NCI-H2171 (cell line): Measurements from ENCODE around the gene RMI2.

Experiments used
- DNase-seq: peaks from one replicate; lab custom pipeline; 2025; lab: John Stamatoyannopoulos, UW

The RMI2 gene

DNA sequence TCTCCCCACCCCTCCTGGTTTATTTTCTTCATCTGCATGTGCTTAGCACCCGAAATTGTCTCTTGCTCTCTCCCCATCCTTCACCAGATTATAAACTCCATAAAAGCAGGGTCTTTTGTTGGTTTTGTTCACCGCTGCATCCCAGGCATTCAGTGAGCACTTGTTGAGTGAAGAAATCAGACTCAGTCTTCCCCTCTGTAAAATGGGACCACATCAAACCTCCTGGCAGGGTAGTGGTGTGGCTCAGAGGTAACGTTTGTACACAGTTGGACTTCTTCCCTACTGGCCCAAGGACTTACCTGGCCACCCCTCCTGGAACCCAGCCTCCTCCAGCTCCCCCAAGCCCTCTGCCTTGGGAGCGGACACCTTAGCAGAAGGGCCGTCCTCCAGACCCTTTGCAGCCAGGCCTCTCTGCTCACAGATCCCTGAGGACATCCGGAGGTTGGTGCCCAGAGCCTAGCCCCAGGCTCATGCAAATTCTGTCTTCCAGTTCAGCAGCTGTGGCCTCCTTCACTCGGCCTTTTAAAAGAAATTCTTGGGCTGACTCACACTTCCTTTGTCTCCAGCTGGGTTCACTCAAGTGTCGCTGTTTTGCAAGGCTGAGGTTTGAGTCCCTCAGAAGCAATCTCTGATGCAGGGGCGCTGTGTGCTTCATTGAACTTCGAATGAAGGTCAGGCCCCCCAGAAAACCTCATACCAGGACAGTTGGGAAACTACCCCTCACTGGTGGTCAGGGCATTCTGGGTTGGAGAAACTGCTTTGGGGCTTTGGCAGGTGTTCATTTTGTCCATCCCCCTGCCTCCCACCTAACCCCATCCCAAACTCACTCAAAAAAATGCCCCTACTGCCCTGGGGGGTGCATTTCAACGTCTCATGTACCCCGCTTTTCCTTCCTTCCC, 16.8 kb upstream of the RMI2 start:
- no peak for DNase-seq

DNA sequence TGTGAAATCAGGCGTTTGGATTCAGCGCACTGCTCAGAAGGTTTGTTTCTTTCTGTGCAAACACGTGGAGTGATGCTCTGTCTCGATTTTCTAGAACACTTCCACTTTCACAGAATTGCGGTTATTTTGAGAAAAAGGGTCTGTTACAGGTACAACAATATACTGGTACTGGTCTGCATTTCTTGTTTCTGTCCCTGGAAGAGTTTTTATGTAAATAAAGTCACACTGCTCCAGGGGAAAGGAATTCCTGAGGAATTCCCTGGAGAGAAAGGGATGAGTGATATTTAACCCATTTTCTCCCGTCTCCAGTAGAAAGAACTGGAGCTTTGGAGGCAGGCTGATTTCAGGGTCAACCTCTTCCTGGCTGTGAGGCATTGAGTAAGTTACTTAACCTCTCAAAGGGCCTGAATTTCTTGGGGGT, 16.2 kb upstream of the RMI2 start:
- DNase-seq = no peak

DNA sequence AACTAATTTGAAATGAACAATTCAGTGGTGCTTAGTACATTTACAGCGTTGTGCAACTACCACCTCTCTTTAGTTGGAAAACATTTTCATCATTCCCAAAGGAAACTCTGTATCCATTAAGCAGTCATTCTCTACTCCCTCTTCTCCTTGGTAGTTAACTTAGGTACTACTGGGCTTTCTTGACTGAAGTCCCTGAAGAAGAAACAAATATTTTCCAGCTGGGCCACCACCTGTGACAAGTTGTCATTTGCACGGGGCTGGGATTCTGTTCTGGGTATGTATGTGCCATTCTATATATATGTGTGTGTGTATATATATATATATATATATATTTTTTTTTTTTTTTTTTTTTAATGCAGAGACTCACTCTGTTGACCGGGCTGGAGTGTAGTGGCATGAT, 15.4 kb upstream of the RMI2 start:
- DNase-seq = no peak

- no peak for DNase-seq
These were observed 14.6 kb upstream of the RMI2 start for GRCh38 chr16:11330526-11331237.

GRCh38 chr16:11331967-11332366, 13.3 kb upstream of the RMI2 start:
- no peak for DNase-seq

DNA sequence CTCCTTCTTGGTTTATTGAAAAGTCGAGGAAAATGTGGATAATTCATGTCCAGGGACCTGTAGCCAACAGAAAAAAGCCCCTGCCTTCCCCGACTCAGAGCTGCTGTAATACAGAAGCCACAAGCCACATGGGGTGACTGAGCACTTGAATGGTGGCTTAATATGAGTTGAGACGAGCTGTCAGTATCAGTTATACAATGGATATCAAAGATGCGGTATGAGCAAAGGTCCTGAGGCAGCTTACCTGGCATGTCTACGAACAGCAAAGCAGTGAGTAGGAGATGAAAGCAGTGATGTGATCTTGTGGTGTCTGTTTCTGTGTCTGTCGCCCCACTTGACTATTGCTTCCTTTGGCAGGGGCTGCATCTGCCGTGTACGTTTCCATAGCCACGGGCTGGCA, 12.2 kb upstream of the RMI2 start:
- no peak for DNase-seq

GRCh38 chr16:11333702-11334101, 11.6 kb upstream of the RMI2 start:
- no peak for DNase-seq

GRCh38 chr16:11334831-11335404, 10.3 kb upstream of the RMI2 start:
- DNase-seq = no peak

DNA sequence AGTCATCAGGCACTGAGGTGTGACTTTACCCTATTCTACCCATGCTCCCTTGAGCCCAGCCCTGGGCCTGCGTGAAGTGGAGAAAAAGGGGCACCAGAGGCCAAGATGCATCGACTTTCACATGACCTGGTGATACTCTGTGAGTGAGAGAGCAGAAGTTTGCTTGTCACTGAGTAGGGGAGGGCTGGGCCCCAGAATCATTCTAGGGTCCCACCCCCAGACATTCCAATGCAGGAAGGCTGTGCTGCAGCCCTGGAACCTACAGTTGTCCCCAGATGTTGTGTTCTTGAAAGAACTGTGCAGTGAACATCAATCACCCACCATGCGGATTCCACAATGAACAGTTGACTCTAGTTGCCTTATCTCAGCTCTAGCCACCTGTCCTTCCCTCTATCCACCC, 6.2 kb upstream of the RMI2 start:
- DNase-seq = no peak

GRCh38 chr16:11340710-11341109, 4.5 kb upstream of the RMI2 start:
- no peak for DNase-seq

GRCh38 chr16:11341371-11341770, 3.9 kb upstream of the RMI2 start:
- no peak for DNase-seq

- DNase-seq = peak; percentile 18
These were observed 3.0 kb upstream of the RMI2 start for GRCh38 chr16:11342021-11342855.

- DNase-seq = no peak
These were observed 1.6 kb downstream of the RMI2 start for GRCh38 chr16:11346700-11347319.

DNA sequence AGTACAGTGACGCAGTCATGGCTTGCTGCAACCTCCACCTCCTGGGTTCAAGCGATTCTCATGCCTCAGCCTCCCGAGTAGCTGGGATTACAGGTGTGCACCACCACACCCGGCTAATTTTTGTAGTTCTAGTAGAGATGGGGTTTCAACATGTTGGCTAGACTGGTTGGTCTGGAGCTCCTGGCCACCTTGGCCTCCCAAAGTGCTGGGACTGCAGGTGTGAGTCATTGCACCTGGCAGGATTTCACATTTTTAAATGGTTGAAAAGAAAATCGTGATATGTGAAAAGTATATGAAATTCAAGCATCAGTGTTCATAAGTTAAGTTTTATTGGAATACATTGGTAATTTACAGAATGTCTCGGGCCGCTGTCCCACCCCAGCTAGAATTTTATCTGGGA, 2.6 kb downstream of the RMI2 start:
- no peak for DNase-seq

GRCh38 chr16:11348737-11349598, 3.7 kb downstream of the RMI2 start:
- DNase-seq = no peak

GRCh38 chr16:11349599-11350276, 4.5 kb downstream of the RMI2 start:
- DNase-seq = no peak

- no peak for DNase-seq
These were observed 5.3 kb downstream of the RMI2 start for GRCh38 chr16:11350519-11350918.

DNA sequence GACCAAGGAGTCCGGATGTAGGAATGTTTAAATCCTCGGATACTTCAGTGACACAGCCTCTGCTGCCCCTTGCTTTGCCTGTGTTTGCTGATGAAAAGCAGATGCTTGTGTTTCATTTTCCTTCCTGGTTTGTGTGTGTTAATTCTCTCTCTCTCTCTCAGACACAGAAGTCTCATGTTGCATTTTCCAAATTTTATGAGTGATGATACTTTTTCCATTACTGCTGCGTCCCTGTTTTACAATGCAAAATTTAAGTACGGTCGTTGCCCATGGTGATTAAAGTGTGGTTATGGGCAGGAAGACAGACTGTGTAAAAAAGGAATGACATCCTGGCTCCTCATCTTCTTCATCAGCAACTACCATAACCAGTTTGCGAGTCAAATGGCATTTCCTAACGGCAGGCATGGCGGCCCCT, 5.7 kb downstream of the RMI2 start:
- DNase-seq = no peak

DNA sequence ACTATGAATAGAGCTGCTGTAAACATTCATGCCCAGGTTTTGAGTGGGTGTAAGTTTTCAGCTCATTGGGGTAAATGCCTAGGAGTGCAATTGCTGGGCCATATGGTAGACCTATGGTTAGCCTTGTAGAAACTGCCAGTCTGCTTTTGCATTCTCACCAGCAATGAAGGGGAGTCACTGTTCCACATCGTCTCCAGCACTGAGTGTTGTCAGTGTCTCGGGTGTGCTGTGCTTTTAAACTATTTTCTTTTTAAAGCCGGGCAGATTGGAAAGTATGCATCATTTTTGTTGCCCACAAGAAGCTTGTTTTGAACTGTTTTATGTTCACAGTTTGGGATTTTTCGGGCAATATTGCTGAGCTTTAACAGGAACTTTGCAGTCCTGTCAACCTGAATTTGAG, 7.9 kb downstream of the RMI2 start:
- no peak for DNase-seq

DNA sequence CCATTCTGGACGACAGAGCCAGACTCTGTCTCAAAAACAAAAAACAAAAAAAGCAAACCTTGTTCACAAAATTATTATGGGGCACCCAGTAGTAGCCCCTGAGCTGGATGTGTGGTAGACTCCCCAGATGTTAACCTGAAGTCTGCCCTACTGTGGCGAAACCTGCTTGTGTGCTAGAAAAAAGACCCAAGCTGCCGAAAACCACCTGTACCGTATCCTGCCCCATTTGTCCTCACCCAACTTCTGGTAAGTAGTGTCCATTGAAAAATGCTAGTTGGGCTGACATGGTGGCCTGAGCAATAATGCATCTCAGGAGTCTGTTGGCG, 9.1 kb downstream of the RMI2 start:
- no peak for DNase-seq
